Measurements from ENCODE around the gene WNT1.

The WNT1 gene

DNA sequence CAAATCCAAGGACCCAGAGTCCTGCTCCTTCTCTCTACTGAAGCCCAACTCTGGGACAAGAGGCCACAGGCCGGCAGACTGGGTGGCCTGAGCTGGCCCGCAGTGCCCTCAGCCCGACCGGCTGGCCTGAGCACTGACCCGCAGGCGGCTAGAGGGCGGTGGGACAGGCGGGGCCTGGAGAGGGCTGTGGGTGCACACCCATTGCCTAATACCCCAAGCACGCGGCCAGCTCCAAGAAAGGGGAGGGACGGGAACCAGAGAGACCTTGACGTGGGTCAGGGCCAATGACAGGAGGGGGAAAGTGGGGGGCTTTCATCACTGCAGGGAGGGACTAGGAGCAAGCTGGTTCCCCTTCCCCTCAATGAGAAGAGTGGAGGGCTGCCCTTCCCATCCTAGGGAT lies 4.6 kb upstream of the WNT1 start:
- peak in 1 of 2 donors; percentile 51 for DNase-seq (ENCODE audit: low read depth in 2 of 2)
- no peak overlapping the region for H3K4me3 ChIP-seq (replicated peaks in 1 of 2; ENCODE audit: low read depth in 2 of 2, low read length in 2 of 2)
- TF ChIP-seq, protein P1, sequence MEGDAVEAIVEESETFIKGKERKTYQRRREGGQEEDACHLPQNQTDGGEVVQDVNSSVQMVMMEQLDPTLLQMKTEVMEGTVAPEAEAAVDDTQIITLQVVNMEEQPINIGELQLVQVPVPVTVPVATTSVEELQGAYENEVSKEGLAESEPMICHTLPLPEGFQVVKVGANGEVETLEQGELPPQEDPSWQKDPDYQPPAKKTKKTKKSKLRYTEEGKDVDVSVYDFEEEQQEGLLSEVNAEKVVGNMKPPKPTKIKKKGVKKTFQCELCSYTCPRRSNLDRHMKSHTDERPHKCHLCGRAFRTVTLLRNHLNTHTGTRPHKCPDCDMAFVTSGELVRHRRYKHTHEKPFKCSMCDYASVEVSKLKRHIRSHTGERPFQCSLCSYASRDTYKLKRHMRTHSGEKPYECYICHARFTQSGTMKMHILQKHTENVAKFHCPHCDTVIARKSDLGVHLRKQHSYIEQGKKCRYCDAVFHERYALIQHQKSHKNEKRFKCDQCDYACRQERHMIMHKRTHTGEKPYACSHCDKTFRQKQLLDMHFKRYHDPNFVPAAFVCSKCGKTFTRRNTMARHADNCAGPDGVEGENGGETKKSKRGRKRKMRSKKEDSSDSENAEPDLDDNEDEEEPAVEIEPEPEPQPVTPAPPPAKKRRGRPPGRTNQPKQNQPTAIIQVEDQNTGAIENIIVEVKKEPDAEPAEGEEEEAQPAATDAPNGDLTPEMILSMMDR (IDR thresholded peaks at IDR 0.05; ENCODE audit: low read depth, low read length): no peak

DNA sequence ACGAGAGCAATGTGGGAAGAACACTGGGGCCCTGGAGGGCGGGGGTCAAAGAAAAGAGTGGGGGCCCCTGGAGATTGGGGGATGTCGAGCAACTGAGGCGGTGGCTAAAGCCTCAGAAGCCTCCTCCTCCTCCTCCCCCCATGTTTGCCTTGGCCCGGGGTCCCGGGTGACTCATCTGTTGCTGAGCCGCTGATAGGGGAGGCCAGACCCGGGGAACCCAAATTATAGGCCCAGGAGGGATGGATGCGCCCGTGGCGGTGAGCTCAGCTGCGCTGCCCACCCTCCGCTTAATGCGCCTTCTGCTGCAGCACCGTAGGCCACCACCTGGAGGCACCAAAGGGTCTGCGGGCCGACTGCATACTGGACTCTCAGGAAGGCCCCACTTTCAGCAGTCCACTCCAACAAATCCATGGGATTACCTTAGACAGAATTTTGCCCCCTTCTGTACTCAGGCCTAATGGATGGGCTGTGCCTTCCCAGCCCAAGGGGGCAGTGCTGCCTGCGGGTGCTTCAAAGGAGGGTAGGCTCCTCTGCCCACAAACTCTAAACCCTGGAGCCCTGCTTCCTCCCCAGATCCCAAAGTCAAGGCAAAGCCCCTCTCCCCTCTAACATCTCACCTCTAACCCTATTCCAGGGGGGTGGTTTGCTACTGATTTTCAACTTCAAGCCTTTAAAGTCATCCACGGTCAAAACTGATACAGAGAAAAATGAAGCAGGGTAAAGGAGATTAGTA lies 4.0 kb upstream of the WNT1 start:
- no peak overlapping the region for H3K4me3 ChIP-seq (replicated peaks in 1 of 2; ENCODE audit: low read depth in 2 of 2, low read length in 2 of 2)
- peak; percentile 63 to 73 for DNase-seq (ENCODE audit: low read depth in 2 of 2)
- TF ChIP-seq, protein P1 (IDR thresholded peaks at IDR 0.05; ENCODE audit: low read depth, low read length): peak; percentile 90

DNA sequence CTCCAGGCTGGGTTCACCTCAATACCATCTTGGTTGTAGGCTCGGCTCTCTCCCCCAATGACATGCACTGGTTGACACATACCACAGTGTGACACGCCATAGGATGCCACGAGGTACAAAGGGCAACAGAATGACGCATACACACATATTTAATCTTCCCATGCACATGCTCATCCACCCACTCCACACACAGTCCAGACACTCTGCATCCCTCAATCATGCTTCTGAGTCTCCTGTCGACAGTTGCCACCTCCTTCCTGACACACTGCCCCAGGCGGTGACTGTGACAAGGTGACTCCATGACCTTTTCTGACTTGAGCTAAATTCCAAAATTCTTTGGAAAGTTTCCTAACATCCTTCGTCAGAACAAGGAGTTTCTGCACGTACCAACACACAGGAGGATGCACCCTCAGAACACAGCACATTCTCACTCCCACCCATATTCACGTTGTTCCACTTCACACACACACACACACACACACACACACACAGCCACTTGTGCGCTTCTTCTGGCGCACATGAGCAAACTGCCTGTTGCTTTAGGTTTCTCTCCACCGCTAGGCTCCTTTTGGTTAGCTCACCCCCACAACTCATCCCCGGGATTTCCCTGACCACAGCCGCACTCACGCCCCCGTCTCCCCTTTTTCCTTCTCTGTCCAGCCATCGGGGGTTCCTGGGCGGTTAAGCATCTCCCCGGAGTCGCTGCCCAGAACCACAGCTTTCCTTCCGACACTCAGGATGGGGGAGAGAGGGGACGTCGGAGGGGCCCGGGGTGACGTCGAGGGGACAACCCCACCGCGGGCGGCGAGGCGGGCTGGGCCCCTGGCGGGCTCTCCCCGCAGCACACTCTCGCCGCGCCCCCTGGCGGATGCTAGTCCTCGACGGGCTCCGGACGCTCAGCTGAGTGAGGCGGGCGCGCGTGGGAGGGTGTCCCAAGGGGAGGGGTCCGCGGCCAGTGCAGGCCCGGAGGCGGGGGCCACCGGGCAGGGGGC lies 536 bp upstream of the WNT1 start:
- no peak overlapping the region for H3K4me3 ChIP-seq (replicated peaks in 1 of 2; ENCODE audit: low read depth in 2 of 2, low read length in 2 of 2)

DNA sequence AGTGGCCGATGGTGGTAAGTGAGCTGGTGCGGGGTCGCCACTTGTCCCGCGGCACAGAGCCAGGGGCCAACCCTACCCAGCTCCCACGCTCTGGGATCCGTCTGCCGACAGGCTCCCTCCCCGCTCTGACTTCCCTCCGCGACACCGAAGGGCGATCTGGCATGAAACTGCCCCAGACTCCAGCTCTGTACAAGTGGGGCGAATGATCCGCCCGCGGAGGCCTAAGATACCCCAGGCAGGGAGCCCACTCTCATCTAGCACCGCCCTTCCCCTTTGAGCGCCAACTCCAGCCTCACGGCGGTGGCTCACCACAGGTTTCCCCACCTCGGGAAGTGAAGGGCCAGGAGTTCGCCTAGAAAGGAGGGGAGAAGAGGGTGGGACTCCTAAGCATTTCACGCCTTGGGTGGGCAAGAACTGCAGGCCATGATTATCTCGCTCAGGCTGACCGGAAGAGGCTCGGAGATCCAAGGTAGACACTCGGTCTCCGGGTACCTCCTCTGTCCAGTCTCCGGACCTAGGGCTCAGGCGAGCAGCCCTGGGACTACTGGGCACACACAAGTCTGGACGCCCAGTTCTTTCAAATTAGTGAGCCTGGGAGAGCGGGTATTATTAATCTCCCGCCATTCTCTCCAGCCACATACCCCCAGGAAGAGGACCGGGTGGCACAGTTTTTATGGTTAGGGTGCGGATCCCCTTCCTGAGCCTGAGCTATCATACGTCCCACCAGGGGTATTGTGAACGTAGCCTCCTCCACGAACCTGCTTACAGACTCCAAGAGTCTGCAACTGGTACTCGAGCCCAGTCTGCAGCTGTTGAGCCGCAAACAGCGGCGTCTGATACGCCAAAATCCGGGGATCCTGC lies 849 bp downstream of the WNT1 start:
- TF ChIP-seq, protein P1 (IDR thresholded peaks at IDR 0.05; ENCODE audit: low read depth, low read length): no peak
- no peak for DNase-seq (ENCODE audit: low read depth in 2 of 2)
- H3K4me3 ChIP-seq (replicated peaks in 1 of 2; ENCODE audit: low read depth in 2 of 2, low read length in 2 of 2): peak overlapping the region in 1 of 2 donors; percentile 13

More for the DNA sequence above, 536 bp upstream of the WNT1 start:
- DNase-seq (ENCODE audit: low read depth in 2 of 2): peak; percentile 45 to 51
- TF ChIP-seq, protein P1 (IDR thresholded peaks at IDR 0.05; ENCODE audit: low read depth, low read length): peak; percentile 59

DNA sequence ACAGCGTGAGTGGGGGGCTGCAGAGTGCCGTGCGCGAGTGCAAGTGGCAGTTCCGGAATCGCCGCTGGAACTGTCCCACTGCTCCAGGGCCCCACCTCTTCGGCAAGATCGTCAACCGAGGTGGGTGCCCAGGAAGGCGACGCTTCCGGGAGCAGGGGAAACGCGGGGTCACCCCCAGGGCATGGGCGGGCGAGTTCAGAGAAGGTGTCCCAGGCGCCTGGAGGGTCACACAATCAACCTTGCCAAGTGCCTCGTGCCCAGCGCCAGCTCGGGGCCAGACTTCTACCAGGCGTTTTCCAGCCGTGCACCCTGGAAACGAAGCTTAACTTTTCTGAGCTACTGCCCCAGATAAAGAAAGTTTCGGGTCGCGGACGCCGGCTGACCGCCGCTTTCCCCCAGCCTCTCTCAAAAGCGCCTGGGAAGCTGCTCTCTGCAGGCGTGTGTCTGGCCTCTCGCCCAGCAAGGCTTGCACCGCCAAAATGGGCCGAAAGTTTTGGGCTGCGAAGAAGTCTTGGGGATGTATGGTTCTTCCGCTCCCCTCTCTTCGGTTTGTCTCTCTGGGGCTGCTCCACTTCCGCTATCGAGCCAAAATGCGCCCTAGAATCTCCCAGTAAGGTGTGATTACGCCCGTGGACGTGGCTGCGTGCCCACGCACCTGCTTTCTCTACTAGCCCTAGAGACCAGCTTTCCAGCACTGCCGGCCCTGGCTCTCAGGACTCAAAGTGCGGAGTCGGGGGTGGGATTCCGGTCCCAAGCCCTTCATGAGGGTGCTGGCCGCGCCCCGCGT lies 1.7 kb downstream of the WNT1 start:
- DNase-seq (ENCODE audit: low read depth in 2 of 2): no peak
- peak overlapping the region in 1 of 2 donors; percentile 13 for H3K4me3 ChIP-seq (replicated peaks in 1 of 2; ENCODE audit: low read depth in 2 of 2, low read length in 2 of 2)

More for the DNA sequence above, 1.7 kb downstream of the WNT1 start:
- TF ChIP-seq, protein P1 (IDR thresholded peaks at IDR 0.05; ENCODE audit: low read depth, low read length): no peak

Measured in cardiac fibroblast (primary cell).